ENCODE data around the gene CD58. TPM values are rescaled to one million over a fixed set of nuclear protein-coding genes. Genes with fewer than 3 reads are reported as not detected.
A peak's percentile ranks its signal among the peaks of the same experiment; 100 is the strongest.

Gene CD58
- total and polyA plus RNA-seq, 2 of the 4 experiments (the other 2 are of a cell fraction) = 5.4 to 5.7 TPM

DNA sequence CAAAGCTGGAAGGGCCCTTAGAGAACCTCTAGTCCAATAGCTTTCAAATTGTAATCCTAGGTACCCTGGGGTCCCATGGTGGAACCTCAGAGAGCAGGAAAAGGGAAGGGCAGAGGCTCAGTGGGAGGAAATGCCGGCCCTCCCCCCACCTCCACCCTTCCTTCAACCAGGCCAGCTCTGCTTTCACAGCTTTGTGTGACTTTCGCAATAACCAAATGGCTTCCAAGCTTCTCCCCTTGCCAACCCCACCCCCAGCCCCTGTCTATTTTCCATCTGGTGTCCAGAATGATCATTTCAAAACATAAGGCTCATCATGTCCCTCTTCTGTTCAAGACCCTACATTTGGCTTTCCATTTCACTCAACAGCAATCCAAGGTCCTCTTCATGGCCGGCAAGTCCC lies 74.4 kb downstream of the CD58 start:
- in situ Hi-C loops (cut with MboI; ENCODE audit: low sequenced_read_pairs) = loop anchor here (10.0 kb wide), 2 partner anchors 362 to 692 kb away; no protein-coding TSS in a partner anchor
- Histone ChIP-seq H4K5ac (ENCODE audit: low read depth, low read length) (peak overlapping the region; percentile 74; the same call in 1 of the 2 replicates), H2BK120ac (ENCODE audit: low read depth, low read length) (no peak overlapping the region), H4K20me1 (ENCODE audit: insufficient read depth, low read length) (no peaks in the 10 kb centered on the region), H3K9me3 (ENCODE audit: control insufficient read depth, insufficient read depth, low read length) (no peaks in the 10 kb centered on the region), H3K79me1 (ENCODE audit: low read depth in 1 of 2, low read length in 2 of 2) (no peaks in the 10 kb centered on the region), H4K8ac (ENCODE audit: low read depth in 2 of 2, low read length in 2 of 2) (peak overlapping the region; percentile 40 to 66; a peak in 3 of 4 replicates), H2BK5ac (ENCODE audit: low read depth, low read length, poor library complexity, severe bottlenecking) (no peak overlapping the region), H3K4me1 (ENCODE audit: control insufficient read depth, insufficient read depth, low read length) (peaks cover 15% of the 10 kb centered on the region), H2BK20ac (ENCODE audit: low read depth, low read length) (no peak overlapping the region), H3K9me1 (ENCODE audit: insufficient read depth, low read length) (no peaks in the 10 kb centered on the region), H2AK5ac (ENCODE audit: low read depth, low read length) (no peak overlapping the region), H2BK15ac (ENCODE audit: low read depth, low read length) (no peak overlapping the region), H2AK9ac (replicated peaks; ENCODE audit: low read depth, low read length, poor library complexity) (peak overlapping the region; percentile 26), H3K14ac (replicated peaks; ENCODE audit: low read depth, low read length) (peak overlapping the region; percentile 9; the same call in 1 of the 2 replicates), H3K4me3 (ENCODE audit: insufficient read depth, low read depth, low read length) (no peak overlapping the region), H3K27ac (ENCODE audit: insufficient read depth, low read length) (peak overlapping the region; percentile 46; the same call in 1 of the 2 replicates), H3K36me3 (ENCODE audit: control insufficient read depth, insufficient read depth, low read length) (no peaks in the 10 kb centered on the region), H3K4me2 (ENCODE audit: low read depth, low read length) (no peak overlapping the region), H3K9ac (ENCODE audit: low read depth, low read length) (no peak overlapping the region), H4K91ac (ENCODE audit: insufficient read depth, low read depth, low read length) (no peak overlapping the region; the same call in 1 of the 2 replicates), H3K23ac (ENCODE audit: low read depth, low read length) (no peak overlapping the region), H3K27me3 (ENCODE audit: control insufficient read depth, insufficient read depth, low read length) (no peaks in the 10 kb centered on the region), H2AFZ (replicated peaks; ENCODE audit: low read length, poor library complexity) (peak overlapping the region; percentile 44), H3K56ac (ENCODE audit: extremely low read depth, insufficient read depth, low read length) (no peak overlapping the region), H3K18ac (ENCODE audit: low read depth, low read length) (peak overlapping the region; percentile 86), H3K4ac (ENCODE audit: low read depth, low read length) (no peak overlapping the region)
- ChIA-PET CTCF (interaction anchor here (1.4 kb wide), 1 partner anchor 11 kb away, joined by 8 read pairs; no protein-coding TSS in a partner anchor), POLR2A (ENCODE audit: unreplicated experiment) (no interaction called here)
- intact Hi-C loops (cut with micrococcal nuclease) = no loop called here
- DNase-seq (peak; percentile 27), ATAC-seq (ENCODE audit: low read depth) (peak; percentile 22; the same call in 1 of the 2 replicates)
- TF ChIP-seq CEBPB (IDR thresholded peaks at IDR 0.05; ENCODE audit: low read depth, low read length) (peak; percentile 55; the same call in 1 of the 2 replicates), CHD1 (IDR thresholded peaks at IDR 0.05; ENCODE audit: low read depth, low read length) (no peak)
- dilution Hi-C loops (cut with HindIII; ENCODE audit: low sequenced_read_pairs, unreplicated experiment) = no loop called here
- no TSS peak for BruUV-seq (replicated peaks)
- WGBS, 2 experiments (ENCODE audit: extremely low coverage in 2 of 2, insufficient read length in 1 of 2) = 94% methylated on average over 2 of the region's 3 CpGs; no CpG with 5 or more reads in 1 of the 2 experiments
